Transverse colon (tissue), 4 donors: ENCODE data around the gene EYS.

Source experiments
- EP300 ChIP-seq: sonication (generic); formaldehyde crosslinking; IDR thresholded peaks from one replicate; pipeline ENCODE4 v1.6.1; 2017; ENCODE audit warnings: antibody characterized with exemption, low read depth
- POLR2A ChIP-seq: fragments of 450-650 bp; IDR thresholded peaks from one replicate; pipeline ENCODE4 v1.6.1; 2016; ENCODE audit warnings: antibody characterized with exemption, mild to moderate bottlenecking, moderate library complexity
- POLR2AphosphoS5 ChIP-seq, 3 donors: sonication (generic); formaldehyde crosslinking; IDR thresholded peaks; one replicate each; pipeline ENCODE4 v1.6.1; 2016; ENCODE audit warnings: antibody characterized with exemption in 3 of 3
- TF ChIP-seq, protein P1 (sequence below), 5 experiments: fragments of 200-600 bp in 3 of 5; fragments of 450-650 bp in 2 of 5; sonication (generic) in 3 of 5; IDR thresholded peaks; 1 replicate in 2 of 5; 2 replicates in 3 of 5; pipeline ENCODE4 v1.5.1; 2016 to 2017; ENCODE audit warnings: antibody characterized with exemption in 5 of 5, inconsistent platforms in 3 of 5, mild to moderate bottlenecking in 2 of 5, moderate library complexity in 1 of 5

DNA sequence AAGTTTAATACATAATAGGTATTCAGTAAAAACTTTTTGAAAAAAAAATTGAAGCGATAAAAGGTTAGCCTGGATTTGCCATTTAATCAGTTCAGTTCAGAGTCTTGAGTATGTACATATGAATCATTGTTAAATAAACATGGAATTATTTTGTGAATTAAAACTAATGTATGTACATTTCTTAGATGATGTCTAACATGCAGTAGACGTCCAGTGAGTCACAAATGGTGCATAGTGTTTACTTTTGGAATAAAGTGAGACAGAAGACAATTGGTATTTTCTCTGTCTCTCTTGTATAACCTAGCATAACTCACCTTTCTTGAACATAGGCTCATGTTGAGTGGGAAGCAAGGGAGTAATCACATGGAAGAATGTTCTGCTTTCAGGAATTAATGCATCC lies 83.5 kb downstream of the EYS start:
- TF ChIP-seq, protein P1, sequence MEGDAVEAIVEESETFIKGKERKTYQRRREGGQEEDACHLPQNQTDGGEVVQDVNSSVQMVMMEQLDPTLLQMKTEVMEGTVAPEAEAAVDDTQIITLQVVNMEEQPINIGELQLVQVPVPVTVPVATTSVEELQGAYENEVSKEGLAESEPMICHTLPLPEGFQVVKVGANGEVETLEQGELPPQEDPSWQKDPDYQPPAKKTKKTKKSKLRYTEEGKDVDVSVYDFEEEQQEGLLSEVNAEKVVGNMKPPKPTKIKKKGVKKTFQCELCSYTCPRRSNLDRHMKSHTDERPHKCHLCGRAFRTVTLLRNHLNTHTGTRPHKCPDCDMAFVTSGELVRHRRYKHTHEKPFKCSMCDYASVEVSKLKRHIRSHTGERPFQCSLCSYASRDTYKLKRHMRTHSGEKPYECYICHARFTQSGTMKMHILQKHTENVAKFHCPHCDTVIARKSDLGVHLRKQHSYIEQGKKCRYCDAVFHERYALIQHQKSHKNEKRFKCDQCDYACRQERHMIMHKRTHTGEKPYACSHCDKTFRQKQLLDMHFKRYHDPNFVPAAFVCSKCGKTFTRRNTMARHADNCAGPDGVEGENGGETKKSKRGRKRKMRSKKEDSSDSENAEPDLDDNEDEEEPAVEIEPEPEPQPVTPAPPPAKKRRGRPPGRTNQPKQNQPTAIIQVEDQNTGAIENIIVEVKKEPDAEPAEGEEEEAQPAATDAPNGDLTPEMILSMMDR (IDR thresholded peaks at IDR 0.05): no peak
- TF ChIP-seq POLR2AphosphoS5 (IDR thresholded peaks at IDR 0.05) (no peak), POLR2A (no peak), EP300 (no peak)
